ENCODE measurements around the gene HOXC9.

- TF ChIP-seq CTCF (IDR thresholded peaks at IDR 0.05) (no peak), POLR2A (IDR thresholded peaks at IDR 0.05) (no peak)
These were observed 4.3 kb downstream of the HOXC9 start for GRCh38 chr12:54004063-54004840.
